ENCODE measurements around the gene IFT20.

DNA sequence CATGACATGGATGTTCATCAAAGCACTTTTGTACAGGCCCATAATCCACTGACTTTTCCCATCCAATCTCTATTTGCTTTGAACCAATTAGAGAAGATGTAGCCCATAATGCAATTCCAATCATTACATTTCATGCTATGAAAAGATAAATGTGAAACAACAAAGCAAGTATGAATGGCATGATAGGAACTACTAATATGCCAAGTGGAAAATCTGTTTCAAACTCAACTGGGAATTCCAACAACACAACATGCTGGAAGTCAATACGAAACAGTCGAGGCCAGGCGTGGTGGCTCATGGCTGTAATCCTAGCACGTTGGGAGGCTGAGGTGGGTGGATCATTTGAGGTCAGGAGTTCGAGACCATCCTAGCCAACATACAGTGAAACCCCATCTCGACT is 55.9 kb downstream of the IFT20 start:
- no peak for TF ChIP-seq POLR2A (IDR thresholded peaks at IDR 0.05)
- TF ChIP-seq POLR2AphosphoS5 (IDR thresholded peaks at IDR 0.05), result no peak
- TF ChIP-seq CTCF (IDR thresholded peaks at IDR 0.05), result no peak
